T1000 (cell line): ENCODE results near the gene RDH8.
A peak's percentile ranks its signal among the peaks of the same experiment; 100 is the strongest.
"Not testable (repeated sequence)": the region's sequence is repeated elsewhere in the genome, so short reads cannot be mapped to it uniquely, and the experiment has no call there.

ENCODE experiments used
- DNase-seq: peaks from one replicate; lab custom pipeline; 2025; ENCODE audit warnings: mixed read lengths; lab: John Stamatoyannopoulos, UW

RDH8 gene

DNA sequence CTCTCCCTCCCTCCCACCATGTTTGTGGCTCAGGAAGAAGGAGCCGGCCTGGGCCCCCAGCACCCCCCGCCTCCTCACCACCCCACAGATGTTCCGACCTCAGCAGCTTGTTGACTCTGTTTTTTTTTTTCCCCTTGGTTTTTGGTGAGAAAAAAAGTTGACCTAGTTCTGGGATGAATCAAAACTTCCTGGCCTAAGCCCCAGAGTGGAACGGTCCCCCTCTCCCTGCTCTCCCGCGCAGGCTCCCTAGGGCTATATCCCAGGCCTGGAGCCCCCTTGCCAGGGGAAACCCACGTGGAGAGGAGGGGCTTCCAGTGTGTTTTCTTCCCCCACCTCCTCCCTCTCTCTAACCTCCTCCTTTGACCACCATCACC is 7.0 kb upstream of the RDH8 start:
- DNase-seq = no peak

DNA sequence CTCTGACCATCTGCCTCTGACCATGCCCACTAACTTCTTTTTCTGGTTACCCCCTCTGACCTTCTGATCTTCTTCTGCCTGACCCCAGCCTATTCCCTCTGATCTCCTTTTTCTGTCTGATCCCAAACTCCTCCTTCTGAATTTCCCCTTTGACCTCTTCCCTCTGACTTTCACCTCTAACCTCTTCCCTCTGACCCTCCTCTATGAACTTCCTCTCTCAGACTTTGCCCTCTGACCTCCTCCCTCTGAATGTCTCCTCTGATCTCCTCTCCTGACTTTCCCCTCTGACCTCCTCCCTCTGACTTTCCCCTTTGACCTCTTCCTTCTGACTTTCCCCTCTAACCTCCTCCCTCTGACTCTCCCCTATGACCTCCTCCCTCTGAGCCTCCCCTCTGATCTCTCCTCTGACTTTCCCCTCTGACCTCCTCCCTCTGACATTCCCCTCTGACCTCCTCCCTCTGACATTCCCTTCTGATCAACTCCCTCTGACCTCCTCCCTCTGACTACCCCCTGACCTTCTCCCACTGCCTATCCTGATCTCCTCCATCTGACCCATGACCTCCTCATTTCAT is 6.4 kb upstream of the RDH8 start:
- no peak for DNase-seq

DNA sequence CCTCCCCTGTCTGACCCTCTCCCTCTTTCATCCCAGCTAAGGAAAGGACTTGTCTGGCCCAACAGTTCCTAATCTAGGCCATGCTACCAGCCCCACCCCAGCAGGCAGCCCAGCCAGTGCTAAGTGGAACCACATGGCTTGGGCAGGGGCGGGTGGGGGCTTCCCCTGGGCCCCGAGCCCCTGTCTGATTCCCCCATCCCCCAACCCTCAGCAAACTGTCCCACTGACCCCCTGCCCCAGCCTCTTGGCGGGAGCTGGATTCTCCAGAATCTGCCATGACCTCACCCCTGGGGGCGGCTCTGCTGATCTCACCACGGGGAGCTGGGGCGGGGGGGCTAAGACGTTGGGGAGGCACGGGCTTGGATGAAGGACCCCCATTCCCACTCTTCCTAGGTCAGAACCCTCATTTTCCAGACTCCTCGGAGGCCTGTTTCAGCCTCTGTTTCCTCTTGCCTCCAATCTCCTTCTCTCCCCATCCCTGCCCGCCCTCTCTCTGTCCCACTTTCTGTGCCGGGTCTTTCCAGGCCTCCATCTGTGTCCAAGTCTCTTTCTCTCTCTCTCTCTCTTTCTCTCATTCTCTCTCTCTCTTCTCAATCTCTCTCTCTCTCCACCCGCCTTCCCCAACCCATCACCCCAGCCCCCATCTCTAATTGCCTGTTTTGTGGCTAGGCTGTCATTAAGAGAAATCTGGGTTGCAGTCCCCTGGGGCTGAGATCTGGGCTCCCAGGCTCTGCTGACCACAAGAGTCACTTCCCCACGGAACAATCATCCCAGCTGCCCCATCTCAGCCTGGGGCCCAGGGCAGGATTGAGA is 5.7 kb upstream of the RDH8 start:
- no peak for DNase-seq

DNA sequence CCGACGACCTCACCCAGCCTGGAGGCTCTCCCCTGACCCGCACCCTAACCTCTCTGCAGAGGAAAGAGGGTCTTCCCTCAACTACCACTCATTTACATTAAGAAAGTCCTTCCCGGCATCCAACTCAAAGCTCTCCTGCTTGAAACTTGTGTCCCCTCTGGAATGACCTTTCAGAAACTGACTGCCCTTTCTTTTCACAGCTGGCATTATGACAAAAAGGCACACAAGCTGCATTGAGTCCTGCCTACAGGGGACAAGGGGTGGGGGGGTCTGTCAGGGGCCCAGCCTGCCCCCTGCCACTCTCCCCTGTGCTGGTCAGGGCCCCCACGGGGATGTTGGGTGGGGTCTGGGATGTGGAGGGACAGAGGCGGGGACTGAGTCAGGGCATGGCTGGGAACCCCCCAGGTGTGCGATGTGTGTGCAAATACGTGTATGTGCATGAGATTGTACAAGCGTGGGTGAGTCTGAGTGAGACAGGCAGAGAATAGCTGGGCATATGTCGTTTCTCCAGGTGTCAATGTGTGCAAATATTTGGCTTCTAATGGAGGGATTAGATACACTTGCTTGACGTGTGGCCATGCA is 5.0 kb upstream of the RDH8 start:
- DNase-seq = no peak

DNA sequence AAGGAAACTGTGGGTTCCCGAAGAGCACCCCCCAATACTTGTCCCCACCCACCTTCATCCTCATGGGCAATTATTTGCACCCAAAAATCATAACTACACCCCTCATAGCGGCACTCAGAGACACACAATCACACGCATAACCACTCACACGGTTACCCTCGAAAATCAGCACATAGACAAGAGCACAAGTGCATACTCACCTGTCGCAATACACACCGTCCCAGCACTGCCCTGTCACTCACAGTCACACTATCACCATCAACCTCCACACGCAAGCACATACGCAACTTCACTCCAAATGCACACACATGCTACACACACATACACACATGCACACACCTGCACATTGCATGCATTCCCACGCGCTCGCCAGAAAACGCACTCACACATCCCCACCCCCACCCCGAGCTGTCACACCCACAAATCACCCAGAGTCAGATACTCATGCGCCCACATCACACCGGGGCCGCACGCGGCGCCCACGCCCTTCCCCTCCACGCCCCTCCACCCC is 3.5 kb upstream of the RDH8 start:
- no peak for DNase-seq

DNA sequence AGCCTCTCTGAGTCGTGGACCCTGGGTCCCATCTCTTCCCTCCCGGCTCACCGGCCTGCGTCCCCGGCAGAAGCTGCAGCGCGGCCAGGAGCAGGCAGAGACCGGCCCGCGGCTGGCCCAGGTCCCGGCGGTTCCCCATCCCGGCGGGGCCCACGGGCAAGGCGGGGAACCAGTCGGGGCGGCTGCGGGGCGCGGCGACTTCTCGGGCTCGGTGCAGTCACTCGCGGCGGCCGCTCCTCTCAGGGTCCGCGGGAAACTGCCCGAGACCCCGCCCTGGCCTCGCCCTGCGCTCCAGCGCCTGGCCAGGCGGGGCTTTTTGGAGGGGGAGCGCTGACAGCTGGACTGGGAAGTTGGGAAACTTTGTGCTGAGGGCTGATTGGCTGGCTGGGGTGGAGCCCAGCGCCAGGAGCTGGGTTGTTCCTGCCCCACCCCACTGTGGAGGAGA is 3.0 kb upstream of the RDH8 start, which contains the start of gene COL5A3:
COL5A3 (minus strand) TSS at position 258 of the 445 bp plus-strand sequence; CDS start at position 139, 119 bp downstream.
- no peak for DNase-seq

DNA sequence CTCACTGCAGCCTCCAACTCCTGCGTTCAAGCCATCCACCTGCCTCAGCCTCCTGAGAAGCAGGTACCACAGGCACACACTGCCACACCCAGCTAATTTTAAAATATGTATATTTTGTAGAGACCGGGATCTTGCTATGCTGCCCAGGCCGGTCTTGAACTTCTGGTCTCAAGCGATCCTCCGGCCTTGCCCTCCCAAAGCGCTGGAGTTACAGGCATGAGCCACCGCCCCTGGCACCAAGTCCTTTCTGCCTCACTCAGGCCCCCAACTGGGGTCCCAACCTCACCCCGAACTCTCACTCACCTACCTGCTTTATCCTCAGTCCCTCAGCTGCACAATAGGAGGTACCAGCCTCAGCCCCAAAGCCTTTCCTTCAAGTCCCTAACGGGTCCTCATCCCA is 2.3 kb upstream of the RDH8 start:
- DNase-seq = no peak

DNA sequence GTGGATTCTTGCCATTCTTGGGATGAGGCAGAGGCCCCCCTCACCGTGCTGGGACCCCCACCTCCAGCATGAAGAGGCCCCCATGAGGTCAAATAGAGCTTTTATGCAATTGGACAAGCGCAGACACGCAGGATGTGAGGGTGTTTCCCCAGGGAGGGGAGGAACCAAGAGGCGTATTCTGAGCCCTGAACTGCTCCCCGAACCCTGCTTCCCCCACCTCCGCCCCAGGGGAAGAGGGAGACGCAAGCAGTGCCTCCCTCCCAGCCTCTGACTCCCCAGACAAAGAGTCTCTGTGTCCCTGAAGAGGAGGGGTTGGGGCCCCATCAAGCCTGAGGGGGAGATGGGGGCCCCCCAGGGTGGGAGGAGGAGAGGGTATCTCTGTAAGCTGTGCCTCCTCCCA is 1.3 kb upstream of the RDH8 start:
- no peak for DNase-seq

DNA sequence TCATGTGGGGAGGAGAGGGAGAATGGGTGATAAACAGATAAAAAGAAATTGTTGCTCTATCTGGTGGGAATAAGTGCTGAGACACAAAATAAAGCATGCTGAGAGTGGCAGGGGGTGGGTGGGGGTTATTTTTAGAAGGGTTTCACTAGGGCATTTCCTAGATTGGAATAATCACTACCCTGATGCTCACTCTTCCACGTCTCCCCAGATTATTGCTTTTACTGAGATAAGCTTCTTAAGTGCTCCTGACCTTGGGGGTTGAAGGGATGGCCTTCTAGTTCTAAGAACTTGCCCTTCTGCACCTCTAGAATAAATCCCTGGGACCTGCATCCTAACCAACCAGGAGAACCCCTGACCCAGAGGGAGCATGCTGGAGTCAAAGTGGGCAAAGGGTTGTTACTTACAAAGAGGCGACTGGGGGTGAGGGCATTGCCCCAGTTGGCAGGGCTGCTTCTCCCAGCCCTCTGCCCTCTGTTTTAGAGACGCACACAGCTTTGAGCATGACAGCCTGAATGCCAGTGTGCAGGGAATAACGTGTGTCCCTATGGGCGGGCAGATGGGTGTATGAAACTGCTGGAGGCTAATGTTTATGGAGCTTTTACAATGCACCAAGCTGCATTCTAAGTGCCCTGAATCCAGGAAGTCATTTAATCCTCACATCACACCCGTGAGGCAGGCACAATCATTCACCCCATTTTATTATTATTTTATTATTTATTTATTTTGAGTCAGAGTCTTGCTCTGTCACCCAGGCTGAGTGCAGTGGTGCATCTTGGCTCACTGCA is 743 bp downstream of the RDH8 start:
- no peak for DNase-seq

DNA sequence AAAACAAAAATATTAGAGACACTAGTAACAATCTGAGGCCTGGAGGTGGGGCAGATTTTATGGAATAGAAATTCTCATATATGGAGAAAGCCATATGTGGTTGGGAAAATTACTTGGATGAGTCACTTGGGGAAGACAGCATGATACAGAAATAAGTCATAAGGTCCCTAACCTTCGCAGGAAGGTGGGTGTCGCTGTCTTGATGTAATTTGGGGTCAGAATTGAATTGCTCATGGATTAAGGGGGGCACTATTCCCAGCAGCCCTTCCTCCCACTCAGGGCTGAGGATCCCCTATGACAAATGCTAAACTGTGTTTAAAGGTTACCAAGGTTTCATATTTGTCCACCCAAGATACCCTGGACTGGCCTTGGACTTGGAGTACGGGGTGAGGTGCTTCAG is 5.0 kb downstream of the RDH8 start:
- DNase-seq = no peak

DNA sequence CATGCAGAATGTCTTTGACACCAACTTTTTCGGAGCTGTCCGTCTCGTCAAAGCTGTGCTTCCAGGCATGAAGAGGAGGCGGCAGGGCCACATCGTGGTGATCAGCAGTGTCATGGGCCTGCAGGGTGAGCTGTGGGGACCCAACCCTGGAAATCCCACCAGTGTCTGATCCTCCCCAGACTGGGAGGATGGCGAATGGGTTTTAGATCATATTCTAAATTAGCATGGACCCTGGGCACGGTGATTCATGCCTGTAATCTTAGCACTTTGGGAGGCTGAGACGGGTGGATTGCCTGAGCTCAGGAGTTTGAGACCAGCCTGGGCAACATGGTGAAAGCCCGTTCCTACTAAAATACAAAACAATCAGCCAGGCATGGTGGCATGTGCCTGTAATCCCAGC is 5.5 kb downstream of the RDH8 start:
- DNase-seq = no peak

DNA sequence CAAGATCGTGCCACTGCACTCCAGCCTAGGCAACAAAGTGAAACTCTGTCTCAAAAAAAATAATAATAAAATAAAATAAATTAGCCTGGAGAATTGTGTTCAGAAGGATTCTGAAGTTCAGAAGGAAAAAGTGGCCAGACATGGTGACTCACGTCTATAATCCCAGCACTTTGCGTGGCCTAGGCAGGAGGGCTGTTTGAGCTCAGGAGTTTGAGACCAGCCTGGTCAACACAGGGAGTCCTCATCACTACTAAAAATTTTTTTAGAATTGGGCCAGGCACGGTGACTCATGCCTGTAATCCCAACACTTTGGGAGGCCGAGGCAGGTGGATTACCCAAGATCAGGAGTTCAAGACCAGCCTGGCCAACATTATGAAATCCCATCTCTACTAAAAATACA is 6.0 kb downstream of the RDH8 start:
- no peak for DNase-seq

DNA sequence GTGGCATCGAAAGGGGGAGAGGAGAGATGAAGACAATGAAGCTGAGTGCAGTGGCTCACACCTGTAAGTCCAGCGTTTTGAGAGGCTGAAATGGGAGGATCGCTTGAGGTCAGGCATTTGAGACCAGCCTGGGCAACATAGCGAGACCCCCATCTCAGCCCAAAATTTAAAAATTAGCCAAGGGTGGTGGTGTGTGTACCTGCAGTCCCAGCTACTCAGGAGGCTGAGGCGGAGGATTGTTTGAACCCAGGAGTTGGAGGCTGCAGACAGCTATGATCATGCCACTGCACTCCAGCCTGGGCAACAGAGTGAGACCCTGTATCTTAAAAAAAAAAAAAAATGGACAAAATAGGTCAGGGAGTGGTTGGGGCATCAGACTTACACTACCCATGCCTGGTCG is 7.6 kb downstream of the RDH8 start:
- DNase-seq = no peak

DNA sequence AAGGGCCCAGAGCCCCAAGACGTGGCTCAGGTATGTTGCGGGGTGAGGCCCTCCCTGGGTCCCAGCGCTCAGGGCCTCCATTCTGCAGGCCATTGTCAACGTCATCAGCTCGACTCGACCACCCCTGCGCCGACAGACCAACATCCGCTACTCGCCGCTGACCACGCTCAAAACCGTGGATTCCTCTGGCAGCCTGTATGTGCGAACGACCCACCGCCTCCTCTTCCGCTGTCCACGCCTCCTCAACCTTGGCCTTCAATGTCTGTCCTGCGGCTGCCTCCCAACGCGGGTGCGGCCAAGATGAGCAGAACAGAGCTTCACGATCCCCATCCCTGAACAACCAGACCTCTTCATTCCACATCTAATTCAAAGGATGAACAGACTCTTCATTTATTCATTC is 8.2 kb downstream of the RDH8 start:
- no peak for DNase-seq

DNA sequence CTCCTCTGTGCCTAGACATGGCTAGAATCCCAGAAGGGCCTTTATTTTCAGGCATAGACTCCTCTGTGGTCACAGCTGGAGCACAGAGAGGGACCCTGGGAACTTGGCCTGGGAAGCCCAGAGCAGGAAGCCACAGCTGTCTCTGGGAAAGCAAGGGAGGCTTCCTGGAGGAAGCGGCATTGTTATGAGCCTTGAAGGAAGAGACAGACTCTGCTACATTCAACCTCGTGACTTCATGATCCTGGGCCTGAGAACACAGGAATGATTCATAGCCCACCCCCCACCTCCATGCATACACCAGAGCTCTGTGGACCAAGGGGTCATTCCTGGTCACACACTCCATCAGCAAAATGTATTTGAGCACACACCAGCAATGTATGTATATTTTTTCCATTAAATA is 8.6 kb downstream of the RDH8 start:
- no peak for DNase-seq

DNA sequence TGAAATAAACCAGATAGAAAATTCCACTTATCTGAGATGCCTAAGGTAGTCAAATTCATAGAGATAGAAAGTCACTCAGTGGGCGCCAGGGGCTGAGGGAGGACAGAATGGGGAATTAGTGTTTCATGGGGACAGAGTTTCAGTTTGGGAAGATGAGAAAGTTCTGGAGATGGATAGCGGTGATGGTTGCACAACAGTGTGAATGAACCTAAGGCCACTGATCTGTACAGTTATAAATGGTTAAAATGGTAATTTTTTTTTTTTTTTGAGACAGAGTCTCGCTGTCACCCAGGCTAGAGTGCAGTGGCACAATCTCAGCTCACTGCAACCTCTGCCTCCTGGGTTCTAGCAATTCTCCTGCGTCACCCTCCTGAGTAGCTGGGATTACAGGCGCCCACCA is 9.8 kb downstream of the RDH8 start:
- DNase-seq = not testable (repeated sequence)

DNA sequence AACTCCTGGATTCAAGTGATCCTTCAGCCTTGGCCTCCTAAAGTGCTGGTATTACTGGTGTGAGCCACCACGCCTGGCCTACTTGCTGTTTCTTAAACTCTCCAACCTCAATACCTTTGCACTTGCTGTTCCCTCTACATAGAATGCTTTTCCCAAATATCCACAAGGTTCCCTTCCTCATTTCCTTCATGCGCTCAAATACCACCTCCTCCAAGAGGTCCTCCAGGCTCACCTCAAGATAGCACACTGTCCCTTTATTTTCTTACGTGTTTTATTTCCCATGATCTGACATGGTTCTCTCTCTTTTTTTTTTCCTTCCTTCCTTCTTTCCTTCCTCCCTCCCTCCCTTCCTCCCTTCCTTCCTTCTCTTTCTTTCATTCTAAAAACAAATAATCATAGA is 13.5 kb downstream of the RDH8 start:
- no peak for DNase-seq

DNA sequence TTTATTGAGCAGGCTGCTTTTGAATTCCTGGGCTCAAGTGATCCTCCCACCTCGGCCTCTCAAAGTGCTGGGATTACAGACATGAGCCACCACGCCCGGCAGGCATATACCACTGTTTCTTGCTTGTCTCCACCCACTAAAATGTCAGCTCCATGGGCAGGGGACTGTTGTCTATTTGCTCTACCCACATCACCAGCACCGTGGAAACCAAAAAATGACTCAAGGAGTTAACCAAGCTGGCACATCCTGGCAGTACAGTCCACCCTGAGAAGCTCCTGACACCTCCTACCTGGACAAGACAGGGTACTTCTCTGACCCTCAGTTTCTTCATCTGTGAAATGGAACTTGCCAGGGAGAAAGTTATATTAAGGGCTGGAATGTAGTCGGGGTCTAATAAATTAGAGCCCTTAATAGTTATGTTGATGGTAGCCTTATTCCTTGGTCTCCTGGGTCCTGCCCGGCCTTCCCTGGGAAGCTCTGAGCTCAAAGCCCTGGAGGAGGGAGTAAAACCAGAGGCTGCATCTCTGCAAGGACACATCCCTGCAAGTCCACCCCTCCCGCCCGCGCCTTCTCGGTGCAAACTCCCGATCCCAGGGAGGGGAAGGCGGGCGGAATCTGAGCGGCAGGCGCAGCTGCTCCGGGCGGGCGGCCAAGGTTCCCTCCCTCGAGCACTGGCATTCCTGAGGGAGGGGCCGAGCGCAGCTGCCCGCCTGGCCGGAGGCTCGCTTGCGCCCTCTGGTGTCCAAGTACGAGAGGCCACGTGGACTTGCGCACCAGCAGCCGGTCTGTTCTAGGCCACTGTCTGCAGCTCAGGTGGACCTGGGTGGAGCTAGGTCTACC is 14.1 kb downstream of the RDH8 start:
- peak; percentile 88 for DNase-seq

DNA sequence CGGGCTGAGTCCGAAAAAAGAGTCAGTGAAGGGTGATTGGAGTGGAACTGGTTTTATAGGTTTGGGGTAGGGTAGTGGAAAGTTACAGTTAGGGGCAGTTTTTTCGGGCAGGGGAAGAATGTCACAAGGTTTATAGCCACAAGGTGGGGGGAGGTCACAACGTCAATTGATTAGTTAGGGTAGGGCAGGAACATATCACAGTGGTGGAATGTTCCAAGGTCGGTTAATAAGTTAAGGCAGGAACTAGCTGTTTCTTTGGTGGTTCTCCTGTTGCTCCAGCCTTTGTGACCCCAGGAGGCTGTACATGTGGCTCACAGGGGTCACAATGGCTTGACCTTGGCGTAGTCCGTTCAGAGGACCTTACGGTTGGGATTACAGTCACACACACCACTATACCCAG is 20.3 kb downstream of the RDH8 start:
- DNase-seq = no peak

DNA sequence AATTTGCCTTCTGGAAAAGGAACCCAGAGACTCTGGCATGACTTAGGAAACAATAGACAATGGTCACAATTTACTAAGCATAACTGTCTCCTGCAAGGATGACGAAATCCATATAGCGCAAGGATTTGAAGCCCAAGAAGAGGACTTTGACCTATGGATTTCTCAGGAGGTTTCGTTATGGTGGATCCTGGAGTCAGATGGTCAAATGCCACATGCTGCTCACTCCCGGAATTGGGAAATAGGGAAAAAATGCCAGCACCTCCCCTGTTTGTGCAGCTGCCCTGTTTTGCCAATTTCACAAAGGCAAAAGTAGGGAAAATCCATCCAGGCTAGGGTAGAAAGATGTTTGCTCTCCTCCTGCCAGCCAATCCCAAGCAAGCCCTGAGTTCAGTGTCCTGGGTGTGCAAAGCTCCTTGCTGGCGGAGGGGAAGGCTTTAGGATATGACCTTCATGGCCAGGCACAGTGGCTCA is 23.4 kb downstream of the RDH8 start:
- DNase-seq = no peak

DNA sequence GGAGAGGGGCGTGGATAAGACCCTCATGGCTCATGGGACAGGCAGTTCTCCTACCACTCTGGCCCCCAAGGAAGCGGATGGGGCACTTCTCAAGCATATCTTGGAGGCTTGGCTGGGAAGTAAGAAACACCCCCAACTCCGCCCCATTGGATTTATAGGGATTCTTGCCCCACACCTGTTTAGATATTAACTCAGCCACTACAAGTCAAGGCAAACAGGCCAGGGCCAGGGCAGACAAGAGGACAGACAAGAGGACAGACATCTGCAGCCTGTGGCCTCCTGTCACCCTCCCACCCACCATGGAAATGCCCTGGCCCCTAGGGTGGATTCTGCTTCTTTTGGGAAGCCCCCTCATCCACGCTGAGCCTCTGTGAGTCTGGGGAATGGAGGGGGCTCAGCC is 24.1 kb downstream of the RDH8 start:
- DNase-seq = no peak
